SK-MEL-5 (cell line): ENCODE results near the gene FUCA1. TPM values are rescaled to one million over a fixed set of nuclear protein-coding genes. Genes with fewer than 3 reads are reported as not detected.
"Not testable (repeated sequence)": the region's sequence is repeated elsewhere in the genome, so short reads cannot be mapped to it uniquely, and the experiment has no call there.

Experiments used
- DNase-seq: peaks from one replicate; pipeline ENCODE4 v3.0.0-alpha.2; 2016; ENCODE audit warnings: low read depth, low spot score
- in situ Hi-C: cut with HindIII; loops from 2 replicates; pipeline ENCODE4 v1.10.0; 2016; ENCODE audit warnings: low sequenced_read_pairs, high pct_unique_total_duplicates, low pct_unique_long_range_greater_than_20kb
- total RNA-seq: library from RNA; depleted of rRNA; stranded (reverse); fragments of >200 nt; shearing (Covaris generic); gene quantifications from 2 replicates; pipeline ENCODE4 v1.2.3, GENCODE V29; 2014

The FUCA1 gene
- total RNA-seq, 1 experiment from 2014 or later, result 40.2 TPM

- DNase-seq, in situ Hi-C loops: not testable (repeated sequence)
These were observed 31.9 kb upstream of the FUCA1 start for GRCh38 chr1:23900017-23900416.

GRCh38 chr1:23899070-23899469, 31.0 kb upstream of the FUCA1 start:
- no peak for DNase-seq
- in situ Hi-C loops, result no loop called here

GRCh38 chr1:23897083-23897482, 29.0 kb upstream of the FUCA1 start:
- no peak for DNase-seq
- in situ Hi-C loops, result no loop called here

GRCh38 chr1:23896491-23896890, 28.4 kb upstream of the FUCA1 start:
- DNase-seq, result no peak
- in situ Hi-C loops, result no loop called here

GRCh38 chr1:23895993-23896392, 27.9 kb upstream of the FUCA1 start:
- in situ Hi-C loops, result no loop called here
- peak; percentile 45 for DNase-seq

GRCh38 chr1:23895082-23895481, 27.0 kb upstream of the FUCA1 start:
- no peak for DNase-seq
- in situ Hi-C loops, result no loop called here

GRCh38 chr1:23889074-23889473, 21.0 kb upstream of the FUCA1 start:
- DNase-seq, result no peak
- in situ Hi-C loops, result no loop called here

GRCh38 chr1:23885222-23885621, 17.1 kb upstream of the FUCA1 start:
- DNase-seq, result no peak
- in situ Hi-C loops, result no loop called here

- no peak for DNase-seq
- in situ Hi-C loops, result no loop called here
These were observed 14.7 kb upstream of the FUCA1 start for GRCh38 chr1:23882746-23883145.

GRCh38 chr1:23879809-23880208, 11.7 kb upstream of the FUCA1 start:
- DNase-seq, result no peak

GRCh38 chr1:23878668-23879067, 10.6 kb upstream of the FUCA1 start:
- DNase-seq, result no peak
- in situ Hi-C loops, result no loop called here

More at GRCh38 chr1:23879809-23880208, 11.7 kb upstream of the FUCA1 start:
- in situ Hi-C loops, result no loop called here

GRCh38 chr1:23875382-23875781, 7.3 kb upstream of the FUCA1 start:
- no peak for DNase-seq
- in situ Hi-C loops, result no loop called here

GRCh38 chr1:23872421-23872820, 4.3 kb upstream of the FUCA1 start:
- in situ Hi-C loops, result no loop called here
- no peak for DNase-seq

- in situ Hi-C loops, result no loop called here
- no peak for DNase-seq
These were observed 961 bp upstream of the FUCA1 start for GRCh38 chr1:23869051-23869450.

GRCh38 chr1:23868557-23869016, 497 bp upstream of the FUCA1 start:
- in situ Hi-C loops, result no loop called here
- no peak for DNase-seq

- in situ Hi-C loops, result no loop called here
- DNase-seq, result no peak
These were observed 572 bp downstream of the FUCA1 start for GRCh38 chr1:23867542-23867894.

- in situ Hi-C loops, result no loop called here
These were observed 2.6 kb downstream of the FUCA1 start for GRCh38 chr1:23865543-23865930.

GRCh38 chr1:23864801-23865542, 3.1 kb downstream of the FUCA1 start:
- DNase-seq, result no peak
- in situ Hi-C loops, result no loop called here

More at GRCh38 chr1:23865543-23865930, 2.6 kb downstream of the FUCA1 start:
- DNase-seq, result peak; percentile 52

- in situ Hi-C loops, result no loop called here
- DNase-seq, result no peak
These were observed 5.5 kb downstream of the FUCA1 start for GRCh38 chr1:23862640-23863039.

- peak; percentile 44 for DNase-seq
- in situ Hi-C loops, result no loop called here
These were observed 13.5 kb downstream of the FUCA1 start for GRCh38 chr1:23854568-23854967.
